WTC11 (cell line): ENCODE data around the gene TAPBPL. TPM values are rescaled to one million over a fixed set of nuclear protein-coding genes. Genes with fewer than 3 reads are reported as not detected.

Source experiments
- ATAC-seq: fragments of 200-7000 bp; cut with Tn5 transposase; 2 replicates; pipeline ENCODE4 v1.10.0; 2021; ENCODE audit warnings: mild to moderate bottlenecking, moderate library complexity
- CTCF ChIA-PET: fragments of 300-600 bp; sonication (Branson Sonifier 250); formaldehyde crosslinking; loops from one replicate; lab custom pipeline; 2021; ENCODE audit warnings: antibody characterized with exemption; lab: Charles Lee
- POLR2A ChIA-PET: fragments of 350-600 bp; sonication (Branson Sonifier 250); formaldehyde crosslinking; loops from one replicate; lab custom pipeline; 2021; ENCODE audit warnings: antibody characterized with exemption; lab: Charles Lee
- DNase-seq: peaks from one replicate; pipeline ENCODE4 v3.0.0; 2021; ENCODE audit warnings: low spot score
- H3K27ac Mint-ChIP-seq: 2 replicates; pipeline ENCODE4 v1.8.0; 2021; ENCODE audit warnings: mixed read lengths
- H3K27me3 Mint-ChIP-seq: 2 replicates; pipeline ENCODE4 v1.8.0; 2021; ENCODE audit warnings: low read depth, mild to moderate bottlenecking, moderate library complexity, mixed read lengths
- H3K36me3 Mint-ChIP-seq: 2 replicates; pipeline ENCODE4 v1.8.0; 2021; ENCODE audit warnings: mixed read lengths
- H3K4me1 Mint-ChIP-seq: 2 replicates; pipeline ENCODE4 v1.8.0; 2022; ENCODE audit warnings: mixed read lengths
- H3K4me3 Mint-ChIP-seq: 2 replicates; pipeline ENCODE4 v1.8.0; 2021; ENCODE audit warnings: mild to moderate bottlenecking, moderate library complexity, mixed read lengths
- H3K9me3 Mint-ChIP-seq: 2 replicates; pipeline ENCODE4 v1.8.0; 2021; ENCODE audit warnings: mixed read lengths
- CBFB ChIP-seq: sonication (generic); formaldehyde crosslinking; IDR thresholded peaks from 2 replicates; pipeline ENCODE4 v1.8.1; 2022; ENCODE audit warnings: mild to moderate bottlenecking, low read depth, missing genetic modification reagents
- GABPB1 ChIP-seq: sonication (generic); formaldehyde crosslinking; IDR thresholded peaks from 2 replicates; pipeline ENCODE4 v1.8.1; 2023; ENCODE audit warnings: mild to moderate bottlenecking, missing genetic modification reagents
- GTF2I ChIP-seq: fragments of 250-450 bp; sonication (Bioruptor Pico); conservative IDR thresholded peaks from 2 replicates; pipeline ENCODE4 v1.4.0; 2021; ENCODE audit warnings: mild to moderate bottlenecking
- IRF2 ChIP-seq: sonication (generic); formaldehyde crosslinking; IDR thresholded peaks from 2 replicates; pipeline ENCODE4 v1.8.0; 2022; ENCODE audit warnings: low read depth, missing genetic modification reagents, borderline replicate concordance
- JAZF1 ChIP-seq: fragments of 250-450 bp; sonication (Bioruptor Pico); IDR thresholded peaks from 2 replicates; pipeline ENCODE4 v1.9.0; 2021; ENCODE audit warnings: moderate library complexity, mild to moderate bottlenecking, inconsistent platforms
- JUN ChIP-seq: sonication (generic); formaldehyde crosslinking; IDR thresholded peaks from 2 replicates; pipeline ENCODE4 v1.8.0; 2023; ENCODE audit warnings: mild to moderate bottlenecking, missing genetic modification reagents
- KAT7 ChIP-seq: sonication (generic); formaldehyde crosslinking; IDR thresholded peaks from 2 replicates; pipeline ENCODE4 v1.8.1; 2023; ENCODE audit warnings: missing genetic modification reagents, mild to moderate bottlenecking, borderline replicate concordance
- NFATC4 ChIP-seq: fragments of 250-450 bp; sonication (Bioruptor Pico); IDR thresholded peaks from 2 replicates; pipeline ENCODE4 v1.9.0; 2021; ENCODE audit warnings: mild to moderate bottlenecking
- NFE2L1 ChIP-seq: sonication (generic); formaldehyde crosslinking; IDR thresholded peaks from 2 replicates; pipeline ENCODE4 v1.8.1; 2023; ENCODE audit warnings: missing genetic modification reagents
- NR2C2 ChIP-seq: sonication (generic); formaldehyde crosslinking; IDR thresholded peaks from 2 replicates; pipeline ENCODE4 v1.8.0; 2022; ENCODE audit warnings: mild to moderate bottlenecking, missing genetic modification reagents
- TEAD1 ChIP-seq: sonication (generic); formaldehyde crosslinking; IDR thresholded peaks from 2 replicates; pipeline ENCODE4 v1.8.0; 2022; ENCODE audit warnings: mild to moderate bottlenecking, missing genetic modification reagents
- TEAD4 ChIP-seq: sonication (generic); formaldehyde crosslinking; IDR thresholded peaks from 2 replicates; pipeline ENCODE4 v1.8.0; 2022; ENCODE audit warnings: mild to moderate bottlenecking, missing genetic modification reagents
- ZBTB21 ChIP-seq: sonication (generic); formaldehyde crosslinking; IDR thresholded peaks from 2 replicates; pipeline ENCODE4 v1.8.1; 2023; ENCODE audit warnings: mild to moderate bottlenecking, missing genetic modification reagents, borderline replicate concordance
- ZNF425 ChIP-seq: fragments of 250-450 bp; sonication (Bioruptor Pico); conservative IDR thresholded peaks from 2 replicates; pipeline ENCODE4 v1.9.0; 2021; ENCODE audit warnings: mild to moderate bottlenecking
- ZNF671 ChIP-seq: fragments of 250-450 bp; sonication (Bioruptor Pico); IDR thresholded peaks from 2 replicates; pipeline ENCODE4 v1.8.0; 2021; ENCODE audit warnings: mild to moderate bottlenecking
- total RNA-seq: library from RNA; stranded (reverse); gene quantifications from 3 replicates; pipeline ENCODE4 v1.2.3, GENCODE V29; 2021
- TF ChIP-seq, protein P1 (sequence below): fragments of 250-450 bp; sonication (Bioruptor Pico); IDR thresholded peaks from 2 replicates; pipeline ENCODE4 v1.9.0; 2021; ENCODE audit warnings: moderate library complexity, mild to moderate bottlenecking, inconsistent platforms, borderline replicate concordance
- TF ChIP-seq, protein P2 (sequence below): sonication (generic); formaldehyde crosslinking; IDR thresholded peaks from 2 replicates; pipeline ENCODE4 v1.8.0; 2023; ENCODE audit warnings: missing genetic modification reagents, mild to moderate bottlenecking, borderline replicate concordance
- TF ChIP-seq, protein P3 (sequence below): sonication (generic); formaldehyde crosslinking; IDR thresholded peaks from 2 replicates; pipeline ENCODE4 v1.8.1; 2023; ENCODE audit warnings: mild to moderate bottlenecking, missing genetic modification reagents
- TF ChIP-seq, protein P4 (sequence below): sonication (generic); formaldehyde crosslinking; IDR thresholded peaks from 2 replicates; pipeline ENCODE4 v1.8.1; 2022; ENCODE audit warnings: missing genetic modification reagents, borderline replicate concordance

The TAPBPL gene
- total RNA-seq, 1 experiment from 2014 or later, result 1.3 TPM

GRCh38 chr12:6440391-6440790 lies 11.5 kb upstream of the TAPBPL start:
- POLR2A ChIA-PET, result no interaction called here
- H3K4me1 Mint-ChIP-seq, result peaks cover 11% of the 10 kb centered on the region
- no peaks in the 10 kb centered on the region for H3K27me3 Mint-ChIP-seq
- no peaks in the 10 kb centered on the region for H3K36me3 Mint-ChIP-seq
- H3K9me3 Mint-ChIP-seq, result peaks cover 3% of the 10 kb centered on the region
- H3K4me3 Mint-ChIP-seq, result no peak overlapping the region
- CTCF ChIA-PET, result interaction anchor here (1.0 kb wide), 1 partner anchor 25 kb away, joined by 4 read pairs; no protein-coding TSS in a partner anchor
- TF ChIP-seq NFATC4, result no peak
- DNase-seq (no peak), ATAC-seq (no peak)
- no peak overlapping the region for H3K27ac Mint-ChIP-seq

GRCh38 chr12:6442836-6443235 lies 9.0 kb upstream of the TAPBPL start:
- DNase-seq (no peak), ATAC-seq (no peak)
- H3K36me3 Mint-ChIP-seq, result no peaks in the 10 kb centered on the region
- peaks cover 8% of the 10 kb centered on the region for H3K4me1 Mint-ChIP-seq
- POLR2A ChIA-PET, result no interaction called here
- CTCF ChIA-PET, result interaction anchor here (0.7 to 5.5 kb wide), 6 partner anchors 9 to 117 kb away, joined by 3 to 25 read pairs (median 4); partner anchors contain the start of gene MRPL51
- H3K4me3 Mint-ChIP-seq, result no peak overlapping the region
- no peak overlapping the region for H3K27ac Mint-ChIP-seq
- no peaks in the 10 kb centered on the region for H3K27me3 Mint-ChIP-seq
- H3K9me3 Mint-ChIP-seq, result no peaks in the 10 kb centered on the region
- TF ChIP-seq, protein P1, sequence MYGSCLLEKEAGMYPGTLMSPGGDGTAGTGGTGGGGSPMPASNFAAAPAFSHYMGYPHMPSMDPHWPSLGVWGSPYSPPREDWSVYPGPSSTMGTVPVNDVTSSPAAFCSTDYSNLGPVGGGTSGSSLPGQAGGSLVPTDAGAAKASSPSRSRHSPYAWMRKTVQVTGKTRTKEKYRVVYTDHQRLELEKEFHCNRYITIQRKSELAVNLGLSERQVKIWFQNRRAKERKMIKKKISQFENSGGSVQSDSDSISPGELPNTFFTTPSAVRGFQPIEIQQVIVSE, result no peak
- no peak for TF ChIP-seq GTF2I
- TF ChIP-seq IRF2 (CRISPR knock-in tag), result no peak
- TF ChIP-seq NR2C2 (CRISPR knock-in tag), result no peak
- TF ChIP-seq JUN (CRISPR knock-in tag), result no peak
- TF ChIP-seq, protein P2, sequence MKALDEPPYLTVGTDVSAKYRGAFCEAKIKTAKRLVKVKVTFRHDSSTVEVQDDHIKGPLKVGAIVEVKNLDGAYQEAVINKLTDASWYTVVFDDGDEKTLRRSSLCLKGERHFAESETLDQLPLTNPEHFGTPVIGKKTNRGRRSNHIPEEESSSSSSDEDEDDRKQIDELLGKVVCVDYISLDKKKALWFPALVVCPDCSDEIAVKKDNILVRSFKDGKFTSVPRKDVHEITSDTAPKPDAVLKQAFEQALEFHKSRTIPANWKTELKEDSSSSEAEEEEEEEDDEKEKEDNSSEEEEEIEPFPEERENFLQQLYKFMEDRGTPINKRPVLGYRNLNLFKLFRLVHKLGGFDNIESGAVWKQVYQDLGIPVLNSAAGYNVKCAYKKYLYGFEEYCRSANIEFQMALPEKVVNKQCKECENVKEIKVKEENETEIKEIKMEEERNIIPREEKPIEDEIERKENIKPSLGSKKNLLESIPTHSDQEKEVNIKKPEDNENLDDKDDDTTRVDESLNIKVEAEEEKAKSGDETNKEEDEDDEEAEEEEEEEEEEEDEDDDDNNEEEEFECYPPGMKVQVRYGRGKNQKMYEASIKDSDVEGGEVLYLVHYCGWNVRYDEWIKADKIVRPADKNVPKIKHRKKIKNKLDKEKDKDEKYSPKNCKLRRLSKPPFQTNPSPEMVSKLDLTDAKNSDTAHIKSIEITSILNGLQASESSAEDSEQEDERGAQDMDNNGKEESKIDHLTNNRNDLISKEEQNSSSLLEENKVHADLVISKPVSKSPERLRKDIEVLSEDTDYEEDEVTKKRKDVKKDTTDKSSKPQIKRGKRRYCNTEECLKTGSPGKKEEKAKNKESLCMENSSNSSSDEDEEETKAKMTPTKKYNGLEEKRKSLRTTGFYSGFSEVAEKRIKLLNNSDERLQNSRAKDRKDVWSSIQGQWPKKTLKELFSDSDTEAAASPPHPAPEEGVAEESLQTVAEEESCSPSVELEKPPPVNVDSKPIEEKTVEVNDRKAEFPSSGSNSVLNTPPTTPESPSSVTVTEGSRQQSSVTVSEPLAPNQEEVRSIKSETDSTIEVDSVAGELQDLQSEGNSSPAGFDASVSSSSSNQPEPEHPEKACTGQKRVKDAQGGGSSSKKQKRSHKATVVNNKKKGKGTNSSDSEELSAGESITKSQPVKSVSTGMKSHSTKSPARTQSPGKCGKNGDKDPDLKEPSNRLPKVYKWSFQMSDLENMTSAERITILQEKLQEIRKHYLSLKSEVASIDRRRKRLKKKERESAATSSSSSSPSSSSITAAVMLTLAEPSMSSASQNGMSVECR (CRISPR knock-in tag), result no peak
- TF ChIP-seq ZBTB21 (CRISPR knock-in tag), result no peak
- no peak for TF ChIP-seq KAT7
- no peak for TF ChIP-seq TEAD4 (CRISPR knock-in tag)
- TF ChIP-seq JAZF1, result no peak
- TF ChIP-seq, protein P3, sequence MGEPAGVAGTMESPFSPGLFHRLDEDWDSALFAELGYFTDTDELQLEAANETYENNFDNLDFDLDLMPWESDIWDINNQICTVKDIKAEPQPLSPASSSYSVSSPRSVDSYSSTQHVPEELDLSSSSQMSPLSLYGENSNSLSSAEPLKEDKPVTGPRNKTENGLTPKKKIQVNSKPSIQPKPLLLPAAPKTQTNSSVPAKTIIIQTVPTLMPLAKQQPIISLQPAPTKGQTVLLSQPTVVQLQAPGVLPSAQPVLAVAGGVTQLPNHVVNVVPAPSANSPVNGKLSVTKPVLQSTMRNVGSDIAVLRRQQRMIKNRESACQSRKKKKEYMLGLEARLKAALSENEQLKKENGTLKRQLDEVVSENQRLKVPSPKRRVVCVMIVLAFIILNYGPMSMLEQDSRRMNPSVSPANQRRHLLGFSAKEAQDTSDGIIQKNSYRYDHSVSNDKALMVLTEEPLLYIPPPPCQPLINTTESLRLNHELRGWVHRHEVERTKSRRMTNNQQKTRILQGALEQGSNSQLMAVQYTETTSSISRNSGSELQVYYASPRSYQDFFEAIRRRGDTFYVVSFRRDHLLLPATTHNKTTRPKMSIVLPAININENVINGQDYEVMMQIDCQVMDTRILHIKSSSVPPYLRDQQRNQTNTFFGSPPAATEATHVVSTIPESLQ (CRISPR knock-in tag), result no peak
- no peak for TF ChIP-seq GABPB1 (CRISPR knock-in tag)
- TF ChIP-seq TEAD1, result no peak
- no peak for TF ChIP-seq CBFB (CRISPR knock-in tag)
- TF ChIP-seq NFE2L1 (CRISPR knock-in tag), result no peak
- TF ChIP-seq, protein P4, sequence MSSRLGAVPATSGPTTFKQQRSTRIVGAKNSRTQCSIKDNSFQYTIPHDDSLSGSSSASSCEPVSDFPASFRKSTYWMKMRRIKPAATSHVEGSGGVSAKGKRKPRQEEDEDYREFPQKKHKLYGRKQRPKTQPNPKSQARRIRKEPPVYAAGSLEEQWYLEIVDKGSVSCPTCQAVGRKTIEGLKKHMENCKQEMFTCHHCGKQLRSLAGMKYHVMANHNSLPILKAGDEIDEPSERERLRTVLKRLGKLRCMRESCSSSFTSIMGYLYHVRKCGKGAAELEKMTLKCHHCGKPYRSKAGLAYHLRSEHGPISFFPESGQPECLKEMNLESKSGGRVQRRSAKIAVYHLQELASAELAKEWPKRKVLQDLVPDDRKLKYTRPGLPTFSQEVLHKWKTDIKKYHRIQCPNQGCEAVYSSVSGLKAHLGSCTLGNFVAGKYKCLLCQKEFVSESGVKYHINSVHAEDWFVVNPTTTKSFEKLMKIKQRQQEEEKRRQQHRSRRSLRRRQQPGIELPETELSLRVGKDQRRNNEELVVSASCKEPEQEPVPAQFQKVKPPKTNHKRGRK (CRISPR knock-in tag), result no peak
- TF ChIP-seq ZNF671 (CRISPR knock-in tag), result no peak
- no peak for TF ChIP-seq ZNF425
